ENCODE results near the gene SEPTIN12.

GRCh38 chr16:4752351-4753100 lies 35.6 kb downstream of the SEPTIN12 start:
- TF ChIP-seq CTCF (conservative IDR thresholded peaks at IDR 0.05; ENCODE audit: low read depth in 2 of 2) (no peak), REST (IDR thresholded peaks at IDR 0.05; ENCODE audit: unreplicated experiment) (no peak), CREB1 (CRISPR knock-in tag; IDR thresholded peaks at IDR 0.05; ENCODE audit: low read depth) (no peak), EZH2 (IDR thresholded peaks at IDR 0.05; ENCODE audit: low read depth, unreplicated experiment) (no peak)
